ENCODE measurements around the gene ANP32A. TPM values are rescaled to one million over a fixed set of nuclear protein-coding genes. Genes with fewer than 3 reads are reported as not detected.

The ANP32A gene
- total RNA-seq, 4 donors from 2014 or later, result 25.5 to 101 (median 31.3) TPM

GRCh38 chr15:68785541-68785940, 35.2 kb downstream of the ANP32A start:
- no peaks in the 10 kb centered on the region for H3K9me3 ChIP-seq
- TF ChIP-seq CTCF (IDR thresholded peaks at IDR 0.05) (no peak), EP300 (IDR thresholded peaks at IDR 0.05) (no peak)
- no peak overlapping the region for H3K27ac ChIP-seq
- peaks cover 26% of the 10 kb centered on the region for H3K36me3 ChIP-seq
- no peaks in the 10 kb centered on the region for H3K27me3 ChIP-seq
- DNase-seq (ENCODE audit: low spot score in 2 of 2), result peak in 1 of 2 donors; percentile 44
- H3K4me1 ChIP-seq, result peaks cover 40% of the 10 kb centered on the region
- 39% methylated on average over 5 of the region's 5 CpGs for WGBS
- no peak overlapping the region for H3K4me3 ChIP-seq

GRCh38 chr15:68784206-68784605, 36.5 kb downstream of the ANP32A start:
- DNase-seq (ENCODE audit: low spot score in 2 of 2), result peak in 1 of 2 donors; percentile 44
- TF ChIP-seq CTCF (IDR thresholded peaks at IDR 0.05) (no peak), EP300 (IDR thresholded peaks at IDR 0.05) (no peak), POLR2A (IDR thresholded peaks at IDR 0.05) (no peak), POLR2AphosphoS5 (IDR thresholded peaks at IDR 0.05) (no peak)
- Histone ChIP-seq H3K9me3 (no peaks in the 10 kb centered on the region), H3K36me3 (peaks cover 39% of the 10 kb centered on the region), H3K4me3 (no peak overlapping the region), H3K27ac (no peak overlapping the region), H3K27me3 (no peaks in the 10 kb centered on the region), H3K4me1 (peaks cover 26% of the 10 kb centered on the region)
- 90% methylated on average over 13 of the region's 13 CpGs for WGBS

GRCh38 chr15:68783226-68784058, 37.3 kb downstream of the ANP32A start:
- Histone ChIP-seq H3K27ac (no peak overlapping the region), H3K27me3 (no peaks in the 10 kb centered on the region), H3K4me1 (peaks cover 20% of the 10 kb centered on the region), H3K4me3 (no peak overlapping the region), H3K36me3 (peaks cover 46% of the 10 kb centered on the region), H3K9me3 (no peaks in the 10 kb centered on the region)
- WGBS, result 97% methylated on average over 7 of the region's 9 CpGs
- peak; percentile 11 to 59 for TF ChIP-seq CTCF (IDR thresholded peaks at IDR 0.05)
- no peak for TF ChIP-seq POLR2A (IDR thresholded peaks at IDR 0.05)
- TF ChIP-seq EP300 (IDR thresholded peaks at IDR 0.05), result no peak
- no peak for TF ChIP-seq POLR2AphosphoS5 (IDR thresholded peaks at IDR 0.05)
- peak in 1 of 2 donors; percentile 61 for DNase-seq (ENCODE audit: low spot score in 2 of 2)

GRCh38 chr15:68782589-68783161, 38.0 kb downstream of the ANP32A start:
- no peaks in the 10 kb centered on the region for H3K27me3 ChIP-seq
- TF ChIP-seq CTCF (IDR thresholded peaks at IDR 0.05), result no peak
- no peak for TF ChIP-seq EP300 (IDR thresholded peaks at IDR 0.05)
- TF ChIP-seq POLR2A (IDR thresholded peaks at IDR 0.05), result no peak
- TF ChIP-seq POLR2AphosphoS5 (IDR thresholded peaks at IDR 0.05), result no peak
- no peaks in the 10 kb centered on the region for H3K9me3 ChIP-seq
- DNase-seq (ENCODE audit: low spot score in 2 of 2), result peak in 1 of 2 donors; percentile 51
- 87% methylated on average over 12 of the region's 12 CpGs for WGBS
- H3K36me3 ChIP-seq, result peaks cover 46% of the 10 kb centered on the region
- no peak overlapping the region for H3K27ac ChIP-seq
- no peak overlapping the region for H3K4me3 ChIP-seq
- peaks cover 12% of the 10 kb centered on the region for H3K4me1 ChIP-seq
